Glutamatergic neuron (in vitro differentiated cells): ENCODE measurements around the gene MRPS5. TPM values are rescaled to one million over a fixed set of nuclear protein-coding genes. Genes with fewer than 3 reads are reported as not detected.

Experiments
- DNase-seq: peaks from one replicate; pipeline ENCODE4 v3.0.0; 2022
- H3K27ac Mint-ChIP-seq: one replicate; pipeline ENCODE4 v1.8.0; 2020; ENCODE audit warnings: mild to moderate bottlenecking, mixed read lengths, inconsistent platforms; ENCODE audit not compliant: unreplicated experiment
- H3K27me3 Mint-ChIP-seq: one replicate; pipeline ENCODE4 v1.8.0; 2020; ENCODE audit warnings: mild to moderate bottlenecking, moderate library complexity, mixed read lengths, inconsistent platforms; ENCODE audit not compliant: unreplicated experiment
- H3K36me3 Mint-ChIP-seq: one replicate; pipeline ENCODE4 v1.8.0; 2020; ENCODE audit warnings: mild to moderate bottlenecking, mixed read lengths, inconsistent platforms; ENCODE audit not compliant: unreplicated experiment
- H3K4me1 Mint-ChIP-seq: one replicate; pipeline ENCODE4 v1.8.0; 2020; ENCODE audit warnings: mild to moderate bottlenecking, low read depth, mixed read lengths, inconsistent platforms; ENCODE audit not compliant: unreplicated experiment
- H3K4me3 Mint-ChIP-seq: one replicate; pipeline ENCODE4 v1.8.0; 2020; ENCODE audit warnings: mild to moderate bottlenecking, mixed read lengths, inconsistent platforms; ENCODE audit not compliant: unreplicated experiment
- H3K9me3 Mint-ChIP-seq: one replicate; pipeline ENCODE4 v1.8.0; 2020; ENCODE audit warnings: mild to moderate bottlenecking, moderate library complexity, mixed read lengths, inconsistent platforms; ENCODE audit not compliant: unreplicated experiment
- total RNA-seq: library from RNA; stranded (reverse); fragmentation: NEBNext Ultra II Directional; extraction: Animal tissue kit (Norgen Biotek cat#: 25700); gene quantifications from one replicate; pipeline ENCODE4 v1.2.1, GENCODE V29; 2021; ENCODE audit not compliant: unreplicated experiment
- TF ChIP-seq, protein P1 (sequence below): fragments of 200-600 bp; sonication (generic); IDR thresholded peaks from one replicate; pipeline ENCODE4 v1.5.0; 2021; ENCODE audit not compliant: partially characterized antibody, unreplicated experiment

Gene MRPS5
- total RNA-seq, 1 donor from 2014 or later: 68.7 TPM

DNA sequence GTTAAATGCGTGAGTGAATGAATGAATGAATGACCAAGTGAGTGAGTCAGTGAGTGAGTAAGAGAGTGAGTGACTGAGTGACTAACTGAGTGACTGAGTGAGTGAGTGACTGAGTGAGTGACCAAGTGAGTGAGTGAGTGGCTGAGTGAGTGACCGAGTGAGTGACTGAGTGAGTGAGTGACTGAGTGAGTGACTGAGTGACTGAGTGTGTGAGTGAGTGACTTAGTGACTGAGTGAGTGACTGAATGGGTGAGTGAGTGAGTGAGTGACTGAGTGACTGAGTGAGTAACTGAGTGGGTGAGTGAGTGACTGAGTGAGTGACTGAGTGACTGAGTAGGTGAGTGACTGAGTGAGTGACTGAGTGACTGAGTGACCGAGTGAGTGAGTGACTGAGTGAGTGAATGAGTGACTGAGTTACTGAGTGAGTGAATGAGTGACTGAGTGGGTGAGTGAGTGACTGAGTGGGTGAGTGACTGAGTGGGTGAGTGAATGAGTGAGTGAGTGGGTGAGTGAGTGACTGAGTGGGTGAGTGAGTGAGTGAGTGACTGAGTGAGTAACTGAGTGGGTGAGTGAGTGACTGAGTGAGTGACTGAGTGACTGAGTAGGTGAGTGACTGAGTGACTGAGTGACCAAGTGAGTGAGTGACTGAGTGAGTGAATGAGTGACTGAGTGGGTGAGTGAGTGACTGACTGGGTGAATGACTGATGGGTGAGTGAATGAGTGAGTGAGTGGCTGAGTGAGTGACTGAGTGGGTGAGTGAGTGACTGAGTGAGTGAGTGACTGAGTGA, 84.8 kb downstream of the MRPS5 start:
- TF ChIP-seq, protein P1, sequence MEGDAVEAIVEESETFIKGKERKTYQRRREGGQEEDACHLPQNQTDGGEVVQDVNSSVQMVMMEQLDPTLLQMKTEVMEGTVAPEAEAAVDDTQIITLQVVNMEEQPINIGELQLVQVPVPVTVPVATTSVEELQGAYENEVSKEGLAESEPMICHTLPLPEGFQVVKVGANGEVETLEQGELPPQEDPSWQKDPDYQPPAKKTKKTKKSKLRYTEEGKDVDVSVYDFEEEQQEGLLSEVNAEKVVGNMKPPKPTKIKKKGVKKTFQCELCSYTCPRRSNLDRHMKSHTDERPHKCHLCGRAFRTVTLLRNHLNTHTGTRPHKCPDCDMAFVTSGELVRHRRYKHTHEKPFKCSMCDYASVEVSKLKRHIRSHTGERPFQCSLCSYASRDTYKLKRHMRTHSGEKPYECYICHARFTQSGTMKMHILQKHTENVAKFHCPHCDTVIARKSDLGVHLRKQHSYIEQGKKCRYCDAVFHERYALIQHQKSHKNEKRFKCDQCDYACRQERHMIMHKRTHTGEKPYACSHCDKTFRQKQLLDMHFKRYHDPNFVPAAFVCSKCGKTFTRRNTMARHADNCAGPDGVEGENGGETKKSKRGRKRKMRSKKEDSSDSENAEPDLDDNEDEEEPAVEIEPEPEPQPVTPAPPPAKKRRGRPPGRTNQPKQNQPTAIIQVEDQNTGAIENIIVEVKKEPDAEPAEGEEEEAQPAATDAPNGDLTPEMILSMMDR: no peak
- Mint-ChIP-seq H3K9me3 (peaks cover 20% of the 10 kb centered on the region), H3K27ac (no peak overlapping the region), H3K4me1 (peaks cover 2% of the 10 kb centered on the region), H3K36me3 (peaks cover 26% of the 10 kb centered on the region), H3K4me3 (no peak overlapping the region), H3K27me3 (peaks cover 20% of the 10 kb centered on the region)
- DNase-seq: no peak

Other genes starting within 250 kb of the MRPS5 start
- 9.0 TPM for gene MAL, start 96.1 kb downstream of the MRPS5 start, total RNA-seq
- 19.1 TPM for gene ZNF514, start 38.0 kb upstream of the MRPS5 start, total RNA-seq
- 3.3 TPM for gene ZNF2, start 44.0 kb upstream of the MRPS5 start, total RNA-seq
- gene ZNF892, start 85.7 kb upstream of the MRPS5 start, total RNA-seq: 21.1 TPM
- gene PROM2, start 152.6 kb upstream of the MRPS5 start, total RNA-seq: 5.4 TPM
- gene KCNIP3, start 175.5 kb upstream of the MRPS5 start, total RNA-seq: 7.3 TPM